Measurements from ENCODE around the gene SLC49A3.

Gene SLC49A3

GRCh38 chr4:717601-718320 lies 28.8 kb upstream of the SLC49A3 start:
- TF ChIP-seq, protein P1, sequence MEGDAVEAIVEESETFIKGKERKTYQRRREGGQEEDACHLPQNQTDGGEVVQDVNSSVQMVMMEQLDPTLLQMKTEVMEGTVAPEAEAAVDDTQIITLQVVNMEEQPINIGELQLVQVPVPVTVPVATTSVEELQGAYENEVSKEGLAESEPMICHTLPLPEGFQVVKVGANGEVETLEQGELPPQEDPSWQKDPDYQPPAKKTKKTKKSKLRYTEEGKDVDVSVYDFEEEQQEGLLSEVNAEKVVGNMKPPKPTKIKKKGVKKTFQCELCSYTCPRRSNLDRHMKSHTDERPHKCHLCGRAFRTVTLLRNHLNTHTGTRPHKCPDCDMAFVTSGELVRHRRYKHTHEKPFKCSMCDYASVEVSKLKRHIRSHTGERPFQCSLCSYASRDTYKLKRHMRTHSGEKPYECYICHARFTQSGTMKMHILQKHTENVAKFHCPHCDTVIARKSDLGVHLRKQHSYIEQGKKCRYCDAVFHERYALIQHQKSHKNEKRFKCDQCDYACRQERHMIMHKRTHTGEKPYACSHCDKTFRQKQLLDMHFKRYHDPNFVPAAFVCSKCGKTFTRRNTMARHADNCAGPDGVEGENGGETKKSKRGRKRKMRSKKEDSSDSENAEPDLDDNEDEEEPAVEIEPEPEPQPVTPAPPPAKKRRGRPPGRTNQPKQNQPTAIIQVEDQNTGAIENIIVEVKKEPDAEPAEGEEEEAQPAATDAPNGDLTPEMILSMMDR (IDR thresholded peaks at IDR 0.05): no peak
- Histone ChIP-seq H3K9me3 (ENCODE audit: control insufficient read depth, low read length) (no peaks in the 10 kb centered on the region), H3K4me2 (ENCODE audit: low read length) (no peak overlapping the region), H3K4me3 (ENCODE audit: low read depth, low read length) (no peak overlapping the region), H3K79me2 (peaks cover 9% of the 10 kb centered on the region), H2AFZ (no peak overlapping the region), H3K27me3 (ENCODE audit: control insufficient read depth, insufficient read depth, low read length) (no peaks in the 10 kb centered on the region), H3K27ac (no peak overlapping the region), H3K4me1 (no peaks in the 10 kb centered on the region), H3K9ac (no peak overlapping the region), H3K36me3 (ENCODE audit: control insufficient read depth, insufficient read depth, low read length) (no peaks in the 10 kb centered on the region)

GRCh38 chr4:714087-714486 lies 25.1 kb upstream of the SLC49A3 start:
- H3K36me3 ChIP-seq (ENCODE audit: control insufficient read depth, insufficient read depth, low read length): no peaks in the 10 kb centered on the region
- H3K27me3 ChIP-seq (ENCODE audit: control insufficient read depth, insufficient read depth, low read length): no peaks in the 10 kb centered on the region
- no peak overlapping the region for H2AFZ ChIP-seq
- H3K9me3 ChIP-seq (ENCODE audit: control insufficient read depth, low read length): no peaks in the 10 kb centered on the region
- H3K9ac ChIP-seq: no peak overlapping the region
- TF ChIP-seq, protein P1 (IDR thresholded peaks at IDR 0.05): no peak
- no peak overlapping the region for H3K4me3 ChIP-seq (ENCODE audit: low read depth, low read length)
- H3K4me2 ChIP-seq (ENCODE audit: low read length): no peak overlapping the region
- H3K27ac ChIP-seq: no peak overlapping the region
- no peaks in the 10 kb centered on the region for H3K4me1 ChIP-seq
- H3K79me2 ChIP-seq: peaks cover 17% of the 10 kb centered on the region

GRCh38 chr4:712916-713632 lies 24.1 kb upstream of the SLC49A3 start:
- no peak overlapping the region for H3K4me3 ChIP-seq (ENCODE audit: low read depth, low read length)
- no peaks in the 10 kb centered on the region for H3K9me3 ChIP-seq (ENCODE audit: control insufficient read depth, low read length)
- no peak overlapping the region for H3K27ac ChIP-seq
- H3K36me3 ChIP-seq (ENCODE audit: control insufficient read depth, insufficient read depth, low read length): no peaks in the 10 kb centered on the region
- H3K27me3 ChIP-seq (ENCODE audit: control insufficient read depth, insufficient read depth, low read length): no peaks in the 10 kb centered on the region
- H3K79me2 ChIP-seq: peaks cover 23% of the 10 kb centered on the region
- TF ChIP-seq, protein P1 (IDR thresholded peaks at IDR 0.05): no peak
- no peaks in the 10 kb centered on the region for H3K4me1 ChIP-seq
- H3K4me2 ChIP-seq (ENCODE audit: low read length): no peak overlapping the region
- H2AFZ ChIP-seq: no peak overlapping the region
- no peak overlapping the region for H3K9ac ChIP-seq

- Histone ChIP-seq H3K4me2 (ENCODE audit: low read length) (no peak overlapping the region), H2AFZ (no peak overlapping the region), H3K4me3 (ENCODE audit: low read depth, low read length) (no peak overlapping the region), H3K79me2 (peaks cover 24% of the 10 kb centered on the region), H3K4me1 (no peaks in the 10 kb centered on the region), H3K9ac (no peak overlapping the region), H3K9me3 (ENCODE audit: control insufficient read depth, low read length) (no peaks in the 10 kb centered on the region), H3K27me3 (ENCODE audit: control insufficient read depth, insufficient read depth, low read length) (no peaks in the 10 kb centered on the region), H3K36me3 (ENCODE audit: control insufficient read depth, insufficient read depth, low read length) (no peaks in the 10 kb centered on the region), H3K27ac (no peak overlapping the region)
- TF ChIP-seq, protein P1 (IDR thresholded peaks at IDR 0.05): no peak
These were observed 23.1 kb upstream of the SLC49A3 start for GRCh38 chr4:712093-712492.
